HL-60 (cell line): ENCODE results near the gene PTPRD.

Source experiments
- DNase-seq, 2 experiments: peaks; one replicate each; pipeline ENCODE4 v3.0.0-alpha.2; 2010 to 2020; ENCODE audit warnings: low read depth in 1 of 2, low spot score in 1 of 2
- H3K27ac ChIP-seq: fragments of 250-450 bp; sonication (Bioruptor Pico); replicated peaks from 2 replicates; pipeline ENCODE4 v1.5.1; 2020; ENCODE audit warnings: mild to moderate bottlenecking, moderate library complexity
- H3K27me3 ChIP-seq: fragments of 250-450 bp; sonication (Bioruptor Pico); 2 replicates; pipeline ENCODE4 v1.5.1; 2021; ENCODE audit warnings: mild to moderate bottlenecking, moderate library complexity; ENCODE audit not compliant: insufficient read depth, poor library complexity, severe bottlenecking
- H3K4me3 ChIP-seq: replicated peaks from 2 replicates; pipeline ENCODE4 v1.5.1; 2011; ENCODE audit warnings: mild to moderate bottlenecking, control low read depth, low read length; ENCODE audit not compliant: insufficient read depth
- CTCF ChIP-seq: IDR thresholded peaks from one replicate; pipeline ENCODE4 v1.5.1; 2011; ENCODE audit warnings: low read length, control low read depth, inconsistent platforms; ENCODE audit not compliant: insufficient read depth
- GABPA ChIP-seq: IDR thresholded peaks from 2 replicates; pipeline ENCODE4 v1.6.1; 2012; ENCODE audit warnings: low read depth
- POLR2AphosphoS5 ChIP-seq: IDR thresholded peaks from 2 replicates; pipeline ENCODE4 v1.6.1; 2012; ENCODE audit warnings: low read depth
- SPI1 ChIP-seq: IDR thresholded peaks from 2 replicates; pipeline ENCODE4 v1.6.1; 2012; ENCODE audit warnings: low read depth, mild to moderate bottlenecking, borderline replicate concordance
- TF ChIP-seq, protein P1 (sequence below): IDR thresholded peaks from 2 replicates; pipeline ENCODE4 v1.6.1; 2012; ENCODE audit warnings: low read depth; ENCODE audit not compliant: insufficient replicate concordance

Gene PTPRD

GRCh38 chr9:8869812-8870211 lies 1743.0 kb downstream of the PTPRD start:
- Histone ChIP-seq H3K27me3 (peaks cover under 1% of the 10 kb centered on the region), H3K4me3 (no peak overlapping the region), H3K27ac (no peak overlapping the region)
- no peak for DNase-seq
- TF ChIP-seq POLR2AphosphoS5 (no peak), GABPA (no peak), CTCF (no peak), SPI1 (no peak)
- TF ChIP-seq, protein P1, sequence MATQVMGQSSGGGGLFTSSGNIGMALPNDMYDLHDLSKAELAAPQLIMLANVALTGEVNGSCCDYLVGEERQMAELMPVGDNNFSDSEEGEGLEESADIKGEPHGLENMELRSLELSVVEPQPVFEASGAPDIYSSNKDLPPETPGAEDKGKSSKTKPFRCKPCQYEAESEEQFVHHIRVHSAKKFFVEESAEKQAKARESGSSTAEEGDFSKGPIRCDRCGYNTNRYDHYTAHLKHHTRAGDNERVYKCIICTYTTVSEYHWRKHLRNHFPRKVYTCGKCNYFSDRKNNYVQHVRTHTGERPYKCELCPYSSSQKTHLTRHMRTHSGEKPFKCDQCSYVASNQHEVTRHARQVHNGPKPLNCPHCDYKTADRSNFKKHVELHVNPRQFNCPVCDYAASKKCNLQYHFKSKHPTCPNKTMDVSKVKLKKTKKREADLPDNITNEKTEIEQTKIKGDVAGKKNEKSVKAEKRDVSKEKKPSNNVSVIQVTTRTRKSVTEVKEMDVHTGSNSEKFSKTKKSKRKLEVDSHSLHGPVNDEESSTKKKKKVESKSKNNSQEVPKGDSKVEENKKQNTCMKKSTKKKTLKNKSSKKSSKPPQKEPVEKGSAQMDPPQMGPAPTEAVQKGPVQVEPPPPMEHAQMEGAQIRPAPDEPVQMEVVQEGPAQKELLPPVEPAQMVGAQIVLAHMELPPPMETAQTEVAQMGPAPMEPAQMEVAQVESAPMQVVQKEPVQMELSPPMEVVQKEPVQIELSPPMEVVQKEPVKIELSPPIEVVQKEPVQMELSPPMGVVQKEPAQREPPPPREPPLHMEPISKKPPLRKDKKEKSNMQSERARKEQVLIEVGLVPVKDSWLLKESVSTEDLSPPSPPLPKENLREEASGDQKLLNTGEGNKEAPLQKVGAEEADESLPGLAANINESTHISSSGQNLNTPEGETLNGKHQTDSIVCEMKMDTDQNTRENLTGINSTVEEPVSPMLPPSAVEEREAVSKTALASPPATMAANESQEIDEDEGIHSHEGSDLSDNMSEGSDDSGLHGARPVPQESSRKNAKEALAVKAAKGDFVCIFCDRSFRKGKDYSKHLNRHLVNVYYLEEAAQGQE: no peak

DNA sequence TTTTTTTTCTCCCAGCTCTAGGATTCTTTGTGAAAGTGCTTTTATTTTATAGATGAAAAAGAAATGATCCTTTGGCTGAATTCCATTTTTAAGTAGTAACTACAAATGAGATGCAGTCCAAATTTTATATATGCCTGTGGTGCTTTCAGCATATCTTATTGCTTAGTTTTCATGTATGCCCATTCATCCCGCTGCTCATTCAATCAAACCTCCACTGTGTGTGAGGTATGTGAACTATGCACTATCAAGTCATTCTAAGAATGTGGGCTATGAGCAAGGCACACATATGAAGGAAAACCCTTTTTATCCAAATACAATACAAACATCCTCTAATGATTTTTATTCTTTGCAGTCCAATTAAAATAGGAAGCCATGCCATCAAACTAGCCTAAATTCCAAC lies 1744.2 kb downstream of the PTPRD start:
- H3K4me3 ChIP-seq: no peak overlapping the region
- no peak for TF ChIP-seq POLR2AphosphoS5
- TF ChIP-seq, protein P1: no peak
- TF ChIP-seq SPI1: no peak
- TF ChIP-seq GABPA: no peak
- TF ChIP-seq CTCF: no peak
- no peak for DNase-seq
- no peak overlapping the region for H3K27ac ChIP-seq
- H3K27me3 ChIP-seq: peaks cover 3% of the 10 kb centered on the region

DNA sequence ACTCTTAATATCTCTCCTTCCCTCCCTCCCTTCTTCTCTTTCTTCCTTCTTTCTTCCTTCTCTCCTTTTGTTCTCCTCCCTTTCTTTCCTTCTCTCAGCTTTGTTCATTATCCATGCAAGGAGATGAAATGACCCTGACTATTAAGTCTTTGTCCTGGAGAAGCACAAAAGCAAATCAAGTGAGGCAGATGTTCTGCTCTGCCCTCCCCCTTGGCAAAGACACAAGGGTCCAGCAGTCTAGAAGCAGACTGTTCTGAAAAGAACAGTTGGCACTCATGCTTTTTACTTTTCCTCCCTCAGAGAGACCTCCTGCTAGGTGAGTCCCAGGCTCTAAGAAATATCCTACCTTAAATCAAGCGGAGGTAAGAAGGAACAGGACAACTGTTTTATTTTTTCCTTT lies 1745.7 kb downstream of the PTPRD start:
- Histone ChIP-seq H3K27me3 (peaks cover 3% of the 10 kb centered on the region), H3K27ac (no peak overlapping the region), H3K4me3 (no peak overlapping the region)
- DNase-seq: no peak
- TF ChIP-seq CTCF (no peak), SPI1 (no peak), POLR2AphosphoS5 (no peak), GABPA (no peak)
- TF ChIP-seq, protein P1: no peak
